OCI-LY1 (cell line): ENCODE data around the gene DDX21.
A peak's percentile ranks its signal among the peaks of the same experiment; 100 is the strongest.

ENCODE experiments used
- H2AFZ ChIP-seq: fragments of 200-600 bp; sonication (generic), shearing (Covaris generic); 2 replicates; pipeline ENCODE4 v1.6.0; 2014; ENCODE audit warnings: antibody characterized with exemption, mild to moderate bottlenecking, low read length
- H3F3A ChIP-seq: fragments of 200-600 bp; sonication (generic), shearing (Covaris generic); 2 replicates; pipeline ENCODE4 v1.6.0; 2014; ENCODE audit warnings: mild to moderate bottlenecking, antibody characterized with exemption, low read length, moderate library complexity; ENCODE audit not compliant: insufficient read depth
- H3K27ac ChIP-seq: fragments of 200-600 bp; sonication (generic); 2 replicates; pipeline ENCODE4 v1.5.1; 2014; ENCODE audit warnings: low read length, mixed run types, mild to moderate bottlenecking, low read depth; ENCODE audit not compliant: poor library complexity, severe bottlenecking
- H3K27me3 ChIP-seq: fragments of 200-600 bp; sonication (generic); 2 replicates; pipeline ENCODE4 v1.6.0; 2014; ENCODE audit warnings: antibody characterized with exemption, mild to moderate bottlenecking, low read length, moderate library complexity; ENCODE audit not compliant: insufficient read depth
- H3K36me3 ChIP-seq: fragments of 200-600 bp; sonication (generic); 2 replicates; pipeline ENCODE4 v1.6.1; 2014; ENCODE audit warnings: mild to moderate bottlenecking, antibody characterized with exemption, low read length, moderate library complexity, mixed read lengths; ENCODE audit not compliant: insufficient read depth
- H3K4me1 ChIP-seq: fragments of 200-600 bp; sonication (generic); 2 replicates; pipeline ENCODE4 v1.5.1; 2014; ENCODE audit warnings: mild to moderate bottlenecking, low read length, moderate library complexity; ENCODE audit not compliant: insufficient read depth, severe bottlenecking
- H3K4me2 ChIP-seq: fragments of 200-600 bp; sonication (generic), shearing (Covaris generic); 2 replicates; pipeline ENCODE4 v1.6.1; 2014; ENCODE audit warnings: low read length
- H3K4me3 ChIP-seq: fragments of 200-600 bp; sonication (generic); 2 replicates; pipeline ENCODE4 v1.5.1; 2014; ENCODE audit warnings: low read length, low read depth, mild to moderate bottlenecking, mixed read lengths; ENCODE audit not compliant: poor library complexity, severe bottlenecking
- H3K79me2 ChIP-seq: fragments of 200-600 bp; shearing (Covaris generic); 2 replicates; pipeline ENCODE4 v1.6.1; 2016; ENCODE audit warnings: mixed run types, low read length, mixed read lengths; ENCODE audit not compliant: insufficient read depth
- H3K9ac ChIP-seq: fragments of 200-600 bp; sonication (generic), shearing (Covaris generic); 2 replicates; pipeline ENCODE4 v1.6.1; 2014; ENCODE audit warnings: mild to moderate bottlenecking, low read length, mixed read lengths
- H3K9me2 ChIP-seq: fragments of 200-600 bp; sonication (generic), shearing (Covaris generic); 2 replicates; pipeline ENCODE4 v1.6.1; 2014; ENCODE audit warnings: low read depth, mild to moderate bottlenecking, low read length, mixed read lengths
- H3K9me3 ChIP-seq: fragments of 200-600 bp; shearing (Covaris generic); 2 replicates; pipeline ENCODE4 v1.6.1; 2014; ENCODE audit warnings: low read length, mixed read lengths
- H4K20me1 ChIP-seq: fragments of 200-600 bp; sonication (generic), shearing (Covaris generic); 2 replicates; pipeline ENCODE4 v1.6.0; 2016; ENCODE audit warnings: mild to moderate bottlenecking, low read length; ENCODE audit not compliant: insufficient read depth
- CTCF ChIP-seq: fragments of 200-600 bp; sonication (generic), shearing (Covaris generic); IDR thresholded peaks from 2 replicates; pipeline ENCODE4 v1.5.1; 2017; ENCODE audit warnings: mild to moderate bottlenecking, antibody characterized with exemption, low read length, moderate library complexity, mixed read lengths
- EZH2 ChIP-seq: fragments of 200-600 bp; sonication (generic), shearing (Covaris generic); IDR thresholded peaks from 2 replicates; pipeline ENCODE4 v1.8.0; 2017; ENCODE audit warnings: borderline replicate concordance, mixed run types, mild to moderate bottlenecking, antibody characterized with exemption, low read length, moderate library complexity, mixed read lengths

The DDX21 gene

GRCh38 chr10:68957284-68957615, 1.3 kb downstream of the DDX21 start:
- Histone ChIP-seq H3K4me2 (peak overlapping the region; percentile 99), H3K4me1 (peaks cover 38% of the 10 kb centered on the region), H2AFZ (no peak overlapping the region), H4K20me1 (0 out of 2 replicates have a peak, but pooled peaks cover 3% of the 10 kb centered on the region), H3K36me3 (peaks cover 49% of the 10 kb centered on the region), H3K9me3 (no peaks in the 10 kb centered on the region), H3K9ac (peak overlapping the region; percentile 91), H3K27me3 (no peaks in the 10 kb centered on the region), H3K27ac (peak overlapping the region; percentile 87), H3K9me2 (no peaks in the 10 kb centered on the region), H3K79me2 (peaks cover 60% of the 10 kb centered on the region), H3F3A (no peaks in the 10 kb centered on the region; the same call in 1 of the 2 replicates), H3K4me3 (peak overlapping the region; percentile 90)
- TF ChIP-seq CTCF (no peak), EZH2 (no peak)

GRCh38 chr10:68957654-68958053, 1.7 kb downstream of the DDX21 start:
- H3K9ac ChIP-seq: peak overlapping the region; percentile 91
- peaks cover 38% of the 10 kb centered on the region for H3K4me1 ChIP-seq
- peaks cover 60% of the 10 kb centered on the region for H3K79me2 ChIP-seq
- no peaks in the 10 kb centered on the region; the same call in 1 of the 2 replicates for H3F3A ChIP-seq
- H3K9me2 ChIP-seq: no peaks in the 10 kb centered on the region
- TF ChIP-seq CTCF: no peak
- no peak for TF ChIP-seq EZH2
- H2AFZ ChIP-seq: no peak overlapping the region
- no peaks in the 10 kb centered on the region for H3K27me3 ChIP-seq
- no peaks in the 10 kb centered on the region for H3K9me3 ChIP-seq
- 0 out of 2 replicates have a peak, but pooled peaks cover 3% of the 10 kb centered on the region for H4K20me1 ChIP-seq
- H3K36me3 ChIP-seq: peaks cover 53% of the 10 kb centered on the region
- peak overlapping the region; percentile 90 for H3K4me3 ChIP-seq
- peak overlapping the region; percentile 87 for H3K27ac ChIP-seq
- H3K4me2 ChIP-seq: peak overlapping the region; percentile 99

GRCh38 chr10:68959695-68960527, 3.9 kb downstream of the DDX21 start:
- Histone ChIP-seq H3K4me1 (peaks cover 32% of the 10 kb centered on the region), H2AFZ (no peak overlapping the region), H3K36me3 (peaks cover 75% of the 10 kb centered on the region), H3F3A (no peaks in the 10 kb centered on the region; the same call in 1 of the 2 replicates), H3K27me3 (no peaks in the 10 kb centered on the region), H3K4me3 (no peak overlapping the region), H3K4me2 (0 out of 2 replicates have a peak overlapping the region, but pooled peaks have one; percentile 21), H3K9me2 (no peaks in the 10 kb centered on the region), H3K79me2 (peaks cover 60% of the 10 kb centered on the region), H4K20me1 (0 out of 2 replicates have a peak, but pooled peaks cover 3% of the 10 kb centered on the region), H3K9me3 (no peaks in the 10 kb centered on the region), H3K9ac (no peak overlapping the region), H3K27ac (no peak overlapping the region)
- TF ChIP-seq CTCF (no peak), EZH2 (no peak)
